ENCODE data around the gene MARCHF10.

- TF ChIP-seq YY1 (IDR thresholded peaks at IDR 0.05; ENCODE audit: extremely low read depth, insufficient replicate concordance, low read depth, low read length), result no peak
- TF ChIP-seq CTCF (IDR thresholded peaks at IDR 0.05 in 2 of 3, conservative IDR thresholded peaks at IDR 0.05 in 1 of 3; ENCODE audit: borderline replicate concordance in 1 of 3, insufficient read depth in 1 of 3, low read depth in 2 of 3, low read length in 2 of 3), result no peak
- TF ChIP-seq POLR2AphosphoS5 (IDR thresholded peaks at IDR 0.05; ENCODE audit: low read depth, low read length), result no peak
- TF ChIP-seq POLR2A (IDR thresholded peaks at IDR 0.05; ENCODE audit: borderline replicate concordance, extremely low read depth, insufficient read depth, insufficient read length), result no peak
- TF ChIP-seq ZNF274 (IDR thresholded peaks at IDR 0.05; ENCODE audit: low read depth, low read length), result no peak
- TF ChIP-seq ATF3 (IDR thresholded peaks at IDR 0.05), result no peak
- TF ChIP-seq ZBTB33 (IDR thresholded peaks at IDR 0.05; ENCODE audit: extremely low read depth, insufficient replicate concordance, low read length), result no peak
Observed at GRCh38 chr17:62804025-62804424, 4.1 kb downstream of the MARCHF10 start.
